Heart right ventricle (tissue), 16 donors: Measurements from ENCODE around the gene SDCCAG8. TPM values are rescaled to one million over a fixed set of nuclear protein-coding genes. Genes with fewer than 3 reads are reported as not detected.
A peak's percentile ranks its signal among the peaks of the same experiment; 100 is the strongest.

Source experiments
- ATAC-seq, 8 donors: fragments of 200-7000 bp; cut with Tn5 transposase; one replicate each; pipeline ENCODE4 v1.9.1; 2020; ENCODE audit warnings: mild to moderate bottlenecking in 8 of 8, moderate library complexity in 8 of 8, moderate number of reproducible peaks in 1 of 8
- DNase-seq, 2 donors: peaks; one replicate each; pipeline ENCODE4 v3.0.0-alpha.2; 2020
- H3K27ac ChIP-seq, 10 donors: fragments of 200-600 bp; sonication (generic) in 2 of 10; one replicate each; pipeline versions ENCODE4 v1.5.0 to v1.8.0; 2020 to 2022; ENCODE audit warnings: mild to moderate bottlenecking in 3 of 10
- H3K27me3 ChIP-seq, 7 donors: fragments of 200-600 bp; one replicate each; pipeline ENCODE4 v1.8.0; 2021 to 2022; ENCODE audit warnings: mild to moderate bottlenecking in 2 of 7
- H3K36me3 ChIP-seq, 9 donors: fragments of 200-600 bp; sonication (generic) in 1 of 9; one replicate each; pipeline versions ENCODE4 v1.5.0 to v1.8.0; 2020 to 2022; ENCODE audit warnings: mild to moderate bottlenecking in 2 of 9
- H3K4me1 ChIP-seq, 9 donors: fragments of 200-600 bp; sonication (generic) in 1 of 9; one replicate each; pipeline versions ENCODE4 v1.5.0 to v1.8.0; 2020 to 2022; ENCODE audit warnings: mild to moderate bottlenecking in 4 of 9
- H3K4me3 ChIP-seq, 10 donors: fragments of 200-600 bp; sonication (generic) in 2 of 10; one replicate each; pipeline versions ENCODE4 v1.5.0 to v1.8.0; 2020 to 2022; ENCODE audit warnings: mild to moderate bottlenecking in 7 of 10, moderate library complexity in 2 of 10
- H3K9me3 ChIP-seq, 11 donors: fragments of 200-600 bp in 10 of 11; sonication (generic) in 2 of 11; one replicate each; pipeline versions ENCODE4 v1.5.0 to v1.8.0; 2013 to 2022; ENCODE audit warnings: mild to moderate bottlenecking in 2 of 11, control low read depth in 1 of 11, moderate library complexity in 1 of 11
- CTCF ChIP-seq, 9 donors: fragments of 200-600 bp; sonication (generic) in 2 of 9; IDR thresholded peaks; one replicate each; pipeline versions ENCODE4 v1.5.0 to v1.8.0; 2021 to 2022; ENCODE audit warnings: antibody characterized with exemption in 9 of 9, mild to moderate bottlenecking in 5 of 9, moderate library complexity in 1 of 9
- WGBS, 2 donors: extraction: QIAGEN DNeasy Blood & Tissue Kit; methylation state at CpG; one replicate each; pipeline ENCODE4 v1.1.7; 2013; ENCODE audit warnings: inconsistent platforms in 1 of 2; 5-methylcytosine and 5-hydroxymethylcytosine counted together
- intact Hi-C, 10 donors: fragments of 100-400 bp; cut with DNase I; formaldehyde crosslinking; loops; one replicate each; pipeline versions ENCODE4 v1.11.1 to v1.14.2; 2022
- polyA plus RNA-seq, 2 donors: library from polyadenylated mRNA; stranded (reverse); fragments of 200-250 nt; gene quantifications; one replicate each; pipeline ENCODE4 v1.2.3, GENCODE V29; 2013
- total RNA-seq, 10 donors: library from RNA; stranded (reverse); fragmentation: NEBNext Ultra II Directional in 3 of 10; extraction: Animal tissue kit (Norgen Biotek cat#: 25700) in 3 of 10; gene quantifications; one replicate each; pipeline versions ENCODE4 v1.2.1 to v1.2.4, GENCODE V29; 2021 to 2023
- donor health status: Arrhythmogenic right ventricular cardiomyopathy.
- donor health status: ischemic (EF 13 %, LVEDD 7.1; RV severe dilation, severe dysfunction).
- donor health status: healthy with polysubstance abuse.
- donor health status: DM: no; HTN: yes; CAD: no.
- donor health status: DM: no; HTN: no; CAD: no.
- donor health status: ischemic (EF 25% LVEDD 6.9; RV normal size, moderate dysfunction).
- donor health status: ischemic (EF 25% LVEDD 5.7; RV mildly dilated, moderate dysfunction).
- donor health status: healthy.
- donor health status: DM: yes; HTN: yes; CAD: no.
- donor health status: Ischemic cardiomyopathy.
- donor health status: ischemic (EF 35%, LVEDD 5.7; RV mildly dilated, moderate dysfunction).
- donor health status: nonischemic (EF 11% LVEDD 7.7; RV severe dilation, severe dysfunction).
- donor health status: DM: yes; HTN: yes; CAD: no.
- donor health status: PGD.
- donor health status: ischemic (EF 29% LVEDD 5.4; RV normal size, mild dysfunction).
- donor health status: nonischemic (EF 23%, LVEDD 6.1; RV moderate dilation, normal function).

SDCCAG8 gene
- total and polyA plus RNA-seq, 12 donors, result 7.7 to 37.1 (median 26.3) TPM

- Histone ChIP-seq H3K36me3 (no peaks in the 10 kb centered on the region), H3K4me1 (peaks cover 3 to 88% (median 67%) of the 10 kb centered on the region in 9 donors), H3K9me3 (no peaks in the 10 kb centered on the region), H3K4me3 (no peak overlapping the region), H3K27me3 (no peaks in the 10 kb centered on the region), H3K27ac (peak overlapping the region in 4 of 10 donors; percentile 63 to 95 (median 72))
- intact Hi-C loops, result no loop called here
- 95 to 97% methylated on average over 3 of the region's 3 CpGs for WGBS, 2 donors
- DNase-seq (no peak), ATAC-seq (no peak)
- TF ChIP-seq CTCF (IDR thresholded peaks at IDR 0.05), result no peak
These were observed 6.6 kb upstream of the SDCCAG8 start for GRCh38 chr1:243249214-243249613.

GRCh38 chr1:243250102-243250501, 5.7 kb upstream of the SDCCAG8 start:
- H3K9me3 ChIP-seq, result no peaks in the 10 kb centered on the region
- H3K4me3 ChIP-seq, result no peak overlapping the region
- intact Hi-C loops, result loop anchor here in 1 of 10 donors (5.0 kb wide), 1 partner anchor 33 kb away; no protein-coding TSS in a partner anchor
- no peak for ATAC-seq
- TF ChIP-seq CTCF (IDR thresholded peaks at IDR 0.05), result no peak
- DNase-seq, result no peak
- 41 to 52% methylated on average over 3 of the region's 3 CpGs for WGBS, 2 donors
- H3K27ac ChIP-seq, result peak overlapping the region in 6 of 10 donors; percentile 47 to 95 (median 66)
- no peaks in the 10 kb centered on the region for H3K36me3 ChIP-seq
- no peaks in the 10 kb centered on the region for H3K27me3 ChIP-seq
- peaks cover 3 to 81% (median 66%) of the 10 kb centered on the region in 9 donors for H3K4me1 ChIP-seq

- intact Hi-C loops, result loop anchor here in 1 of 10 donors (5.0 kb wide), 1 partner anchor 34 kb away; no protein-coding TSS in a partner anchor
- ATAC-seq (no peak), DNase-seq (no peak)
- no peak for TF ChIP-seq CTCF (IDR thresholded peaks at IDR 0.05)
- 71 to 85% methylated on average over 1 of the region's 1 CpG for WGBS, 2 donors
- Histone ChIP-seq H3K27ac (peak overlapping the region in 5 of 10 donors; percentile 32 to 97 (median 68)), H3K27me3 (no peaks in the 10 kb centered on the region), H3K9me3 (no peaks in the 10 kb centered on the region), H3K4me3 (peak overlapping the region in 2 of 10 donors; percentile 85 to 95), H3K4me1 (peaks cover 3 to 76% (median 68%) of the 10 kb centered on the region in 9 donors), H3K36me3 (no peaks in the 10 kb centered on the region)
These were observed 4.3 kb upstream of the SDCCAG8 start for GRCh38 chr1:243251539-243251938.

GRCh38 chr1:243253211-243253925, 2.5 kb upstream of the SDCCAG8 start:
- no peaks in the 10 kb centered on the region for H3K36me3 ChIP-seq
- H3K9me3 ChIP-seq, result no peaks in the 10 kb centered on the region

More at GRCh38 chr1:243253211-243253925, 2.5 kb upstream of the SDCCAG8 start:
- intact Hi-C loops, result loop anchor here in 1 of 10 donors (5.0 kb wide), 1 partner anchor 36 kb away; no protein-coding TSS in a partner anchor
- H3K27me3 ChIP-seq, result no peaks in the 10 kb centered on the region
- no peak for TF ChIP-seq CTCF (IDR thresholded peaks at IDR 0.05)
- H3K4me1 ChIP-seq, result peaks cover 3 to 73% (median 64%) of the 10 kb centered on the region in 9 donors
- no peak for ATAC-seq
- peak overlapping the region in 9 of 10 donors; percentile 95 to 99 (median 97) for H3K27ac ChIP-seq
- DNase-seq, result no peak
- H3K4me3 ChIP-seq, result peak overlapping the region; percentile 69 to 95 (median 86)
- 3% methylated on average over 8 of the region's 8 CpGs for WGBS, 2 donors
